SK-N-SH (cell line): ENCODE data around the gene S100A8. TPM values are rescaled to one million over a fixed set of nuclear protein-coding genes. Genes with fewer than 3 reads are reported as not detected.

Source experiments
- CTCF ChIA-PET: fragments of 300-600, 350-600 bp; formaldehyde crosslinking; extraction: SDS; loops from one replicate; lab custom pipeline; 2021; lab: Yijun Ruan, JAX
- POLR2A ChIA-PET: fragments of 350-600 bp; sonication (Branson Sonifier 250); formaldehyde crosslinking; extraction: SDS; loops from one replicate; lab custom pipeline; 2020; ENCODE audit warnings: antibody characterized with exemption, inconsistent platforms; lab: Yijun Ruan, JAX
- DNase-seq: peaks from one replicate; pipeline ENCODE4 v3.0.0; 2012
- H2AFZ ChIP-seq: fragments of 200-600 bp; sonication (generic); 2 replicates; pipeline ENCODE4 v1.8.1; 2016; ENCODE audit warnings: antibody characterized with exemption, mild to moderate bottlenecking, low read depth
- H3F3A ChIP-seq: fragments of 200-600 bp; sonication (generic); replicated peaks from 2 replicates; pipeline ENCODE3; 2016; ENCODE audit warnings: antibody characterized with exemption, mild to moderate bottlenecking; ENCODE audit not compliant: insufficient read depth
- H3K27ac ChIP-seq, 2 experiments: fragments of 200-500 bp in 1 of 2; fragments of 200-600 bp in 1 of 2; sonication (Bioruptor generic) in 1 of 2; sonication (generic), shearing (Covaris generic) in 1 of 2; 2 replicates each; pipeline versions ENCODE4 v1.5.1 to v1.6.1; 2014 to 2016; ENCODE audit warnings: low read depth in 2 of 2, inconsistent platforms in 1 of 2, low read length in 1 of 2, mild to moderate bottlenecking in 1 of 2, mixed read lengths in 1 of 2
- H3K27me3 ChIP-seq: fragments of 200-600 bp; sonication (generic), shearing (Covaris generic); 2 replicates; pipeline ENCODE4 v1.6.1; 2016; ENCODE audit warnings: mixed run types; ENCODE audit not compliant: insufficient read depth
- H3K36me3 ChIP-seq, 2 experiments: fragments of 200-500 bp in 1 of 2; fragments of 200-600 bp in 1 of 2; sonication (Bioruptor generic) in 1 of 2; sonication (generic) in 1 of 2; replicated peaks in 1 of 2; 2 replicates each; pipeline versions ENCODE3 to v1.5.1; 2014 to 2016; ENCODE audit warnings: low read length in 1 of 2, mild to moderate bottlenecking in 1 of 2; ENCODE audit not compliant: insufficient read depth in 2 of 2, control insufficient read depth in 1 of 2
- H3K4me1 ChIP-seq, 2 experiments: fragments of 200-500 bp in 1 of 2; fragments of 200-600 bp in 1 of 2; sonication (Bioruptor generic) in 1 of 2; sonication (generic), shearing (Covaris generic) in 1 of 2; 2 replicates each; pipeline versions ENCODE4 v1.5.1 to v1.6.1; 2014 to 2016; ENCODE audit warnings: low read depth in 1 of 2, low read length in 1 of 2, mixed run types in 1 of 2; ENCODE audit not compliant: insufficient read depth in 2 of 2, control insufficient read depth in 1 of 2
- H3K4me2 ChIP-seq: fragments of 200-600 bp; sonication (generic), shearing (Covaris generic); 2 replicates; pipeline ENCODE4 v1.6.1; 2017; ENCODE audit warnings: mixed run types
- H3K4me3 ChIP-seq, 2 experiments: fragments of 200-500 bp in 1 of 2; fragments of 200-600 bp in 1 of 2; sonication (Bioruptor generic) in 1 of 2; sonication (generic), shearing (Covaris generic) in 1 of 2; 2 replicates each; pipeline versions ENCODE4 v1.5.1 to v1.8.1; 2014 to 2016; ENCODE audit warnings: low read depth in 2 of 2, inconsistent platforms in 1 of 2, low read length in 1 of 2, mild to moderate bottlenecking in 1 of 2, mixed read lengths in 1 of 2, moderate library complexity in 1 of 2
- H3K79me2 ChIP-seq: fragments of 200-600 bp; sonication (generic); 2 replicates; pipeline ENCODE4 v1.8.1; 2017; ENCODE audit warnings: mild to moderate bottlenecking; ENCODE audit not compliant: insufficient read depth
- H3K9ac ChIP-seq: fragments of 200-600 bp; sonication (generic); 2 replicates; pipeline ENCODE4 v1.6.1; 2017; ENCODE audit warnings: mixed run types
- H3K9me2 ChIP-seq: fragments of 200-600 bp; sonication (generic); 2 replicates; pipeline ENCODE4 v1.6.1; 2017; ENCODE audit warnings: mixed run types
- H3K9me3 ChIP-seq: fragments of 200-600 bp; sonication (generic); 2 replicates; pipeline ENCODE4 v1.6.1; 2017; ENCODE audit warnings: mixed run types, mild to moderate bottlenecking, moderate library complexity
- H4K20me1 ChIP-seq: fragments of 200-600 bp; sonication (generic); 2 replicates; pipeline ENCODE4 v1.6.1; 2017; ENCODE audit warnings: mild to moderate bottlenecking, mixed run types; ENCODE audit not compliant: insufficient read depth
- CTCF ChIP-seq: fragments of 200-600 bp; sonication (generic); IDR thresholded peaks from 2 replicates; pipeline ENCODE4 v1.6.1; 2017; ENCODE audit warnings: antibody characterized with exemption, mild to moderate bottlenecking, moderate library complexity
- EP300 ChIP-seq, 2 experiments: IDR thresholded peaks; 2 replicates each; pipeline versions ENCODE4 v1.4.0 to v1.6.1; 2012; ENCODE audit warnings: borderline replicate concordance in 1 of 2, low read depth in 1 of 2, low read length in 1 of 2
- EZH2phosphoT487 ChIP-seq: fragments of 200-600 bp; sonication (generic); IDR thresholded peaks from 2 replicates; pipeline ENCODE4 v1.6.1; 2017; ENCODE audit warnings: low read depth, mixed run types, mild to moderate bottlenecking, antibody characterized with exemption, moderate library complexity, borderline replicate concordance
- GATA2 ChIP-seq: sonication (generic); formaldehyde crosslinking; IDR thresholded peaks from 2 replicates; pipeline ENCODE4 v1.5.0; 2020; ENCODE audit warnings: mild to moderate bottlenecking, missing genetic modification reagents
- NRF1 ChIP-seq: IDR thresholded peaks from 2 replicates; pipeline ENCODE4 v1.6.1; 2012; ENCODE audit warnings: low read depth, mild to moderate bottlenecking, low read length
- POLR2AphosphoS5 ChIP-seq: IDR thresholded peaks from 2 replicates; pipeline ENCODE4 v1.6.1; 2012; ENCODE audit warnings: low read depth, low read length
- RAD21 ChIP-seq: IDR thresholded peaks from 2 replicates; pipeline ENCODE4 v1.6.1; 2012; ENCODE audit warnings: mild to moderate bottlenecking, low read length
- RCOR1 ChIP-seq: fragments of 150-350 bp; IDR thresholded peaks from 2 replicates; pipeline ENCODE4 v1.6.1; 2017; ENCODE audit warnings: antibody characterized with exemption, low read length
- SIN3A ChIP-seq: IDR thresholded peaks from 2 replicates; pipeline ENCODE4 v1.6.1; 2012; ENCODE audit warnings: low read depth, mild to moderate bottlenecking, low read length, moderate library complexity, borderline replicate concordance
- WGBS: methylation state at CpG from one replicate; pipeline ENCODE4 v1.1.6; 2017; ENCODE audit warnings: low lambda C conversion rate; 5-methylcytosine and 5-hydroxymethylcytosine counted together
- polyA plus RNA-seq, 3 experiments: library from polyadenylated mRNA; depleted of rRNA; stranded (reverse); fragments of >200 nt; gene quantifications; 2 replicates each; pipeline ENCODE4 v1.2.3, GENCODE V29; 2012
- TF ChIP-seq, protein P1 (sequence below): IDR thresholded peaks from 2 replicates; pipeline ENCODE4 v1.4.0; 2012; ENCODE audit warnings: low read depth, borderline replicate concordance

Gene S100A8
- polyA plus RNA-seq, 1 of the 3 experiments (the other 2 are of a cell fraction), result not detected

- TF ChIP-seq, protein P1, sequence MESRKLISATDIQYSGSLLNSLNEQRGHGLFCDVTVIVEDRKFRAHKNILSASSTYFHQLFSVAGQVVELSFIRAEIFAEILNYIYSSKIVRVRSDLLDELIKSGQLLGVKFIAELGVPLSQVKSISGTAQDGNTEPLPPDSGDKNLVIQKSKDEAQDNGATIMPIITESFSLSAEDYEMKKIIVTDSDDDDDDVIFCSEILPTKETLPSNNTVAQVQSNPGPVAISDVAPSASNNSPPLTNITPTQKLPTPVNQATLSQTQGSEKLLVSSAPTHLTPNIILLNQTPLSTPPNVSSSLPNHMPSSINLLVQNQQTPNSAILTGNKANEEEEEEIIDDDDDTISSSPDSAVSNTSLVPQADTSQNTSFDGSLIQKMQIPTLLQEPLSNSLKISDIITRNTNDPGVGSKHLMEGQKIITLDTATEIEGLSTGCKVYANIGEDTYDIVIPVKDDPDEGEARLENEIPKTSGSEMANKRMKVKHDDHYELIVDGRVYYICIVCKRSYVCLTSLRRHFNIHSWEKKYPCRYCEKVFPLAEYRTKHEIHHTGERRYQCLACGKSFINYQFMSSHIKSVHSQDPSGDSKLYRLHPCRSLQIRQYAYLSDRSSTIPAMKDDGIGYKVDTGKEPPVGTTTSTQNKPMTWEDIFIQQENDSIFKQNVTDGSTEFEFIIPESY, result no peak
Observed at GRCh38 chr1:153352523-153352922, 38.4 kb downstream of the S100A8 start (continued).

DNA sequence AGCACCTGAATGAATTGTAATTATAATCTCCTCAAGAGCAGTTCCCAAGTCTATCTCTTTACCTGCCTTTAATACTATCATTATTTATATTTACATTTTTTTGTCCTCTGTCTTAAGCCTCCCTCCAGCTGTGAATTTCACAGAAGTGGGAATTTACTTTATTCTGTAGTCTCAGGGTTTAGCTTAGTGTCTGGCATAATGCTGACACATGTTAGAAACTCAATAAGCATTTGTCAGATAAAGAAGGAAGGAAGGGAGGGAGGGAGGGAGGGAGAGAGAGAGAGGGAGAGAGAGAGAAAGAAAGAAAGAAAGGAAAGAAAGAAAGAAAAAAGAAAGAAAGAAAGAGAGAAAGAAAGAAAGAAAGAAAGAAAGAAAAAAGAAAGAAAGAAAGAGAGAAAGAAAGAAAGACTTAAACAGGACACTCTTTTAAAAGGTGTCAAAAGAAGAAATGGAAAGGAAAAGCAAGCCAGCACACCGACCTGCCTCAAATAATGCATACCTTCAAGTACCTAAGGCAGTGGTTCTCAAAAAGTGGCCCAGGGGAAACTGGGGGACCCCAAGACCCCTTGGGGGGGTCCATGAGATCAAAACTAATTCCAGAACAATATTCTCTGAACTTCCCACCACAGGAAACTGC, 40.4 kb downstream of the S100A8 start:
- Histone ChIP-seq H3K27me3 (peaks cover 70% of the 10 kb centered on the region; the same call in 1 of the 2 replicates), H4K20me1 (no peaks in the 10 kb centered on the region), H3K9ac (no peak overlapping the region), H3K9me2 (no peaks in the 10 kb centered on the region), H3K36me3 (no peaks in the 10 kb centered on the region), H2AFZ (no peak overlapping the region), H3K79me2 (no peaks in the 10 kb centered on the region), H3K9me3 (no peaks in the 10 kb centered on the region), H3K4me1 (no peaks in the 10 kb centered on the region), H3K4me2 (no peak overlapping the region), H3K27ac (no peak overlapping the region), H3K4me3 (no peak overlapping the region), H3F3A (peaks cover 4% of the 10 kb centered on the region)
- 0% methylated on average over 1 of the region's 1 CpG for WGBS
- POLR2A ChIA-PET, result no interaction called here
- CTCF ChIA-PET, result interaction anchor here (2.4 to 11.7 kb wide), 2 partner anchors 138 to 265 kb away, joined by 7 to 336 read pairs; no protein-coding TSS in a partner anchor
- DNase-seq, result no peak
- no peak for TF ChIP-seq POLR2AphosphoS5
- TF ChIP-seq GATA2, result no peak
- no peak for TF ChIP-seq EZH2phosphoT487
- TF ChIP-seq NRF1, result no peak
- TF ChIP-seq RCOR1, result no peak
- TF ChIP-seq CTCF, result no peak
- no peak for TF ChIP-seq EP300 (IDR thresholded peaks at IDR 0.05; ENCODE audit: borderline replicate concordance in 1 of 2, low read depth in 1 of 2, low read length in 1 of 2)
- no peak for TF ChIP-seq RAD21
- no peak for TF ChIP-seq SIN3A
